GM23338 (cell line): Measurements from ENCODE around the gene DCLK1. TPM values are rescaled to one million over a fixed set of nuclear protein-coding genes. Genes with fewer than 3 reads are reported as not detected.
A peak's percentile ranks its signal among the peaks of the same experiment; 100 is the strongest.

Experiments used
- ATAC-seq: fragments of 200-7000 bp; cut with Tn5 transposase; 3 replicates; pipeline ENCODE4 v1.9.1; 2020
- DNase-seq: peaks from one replicate; pipeline ENCODE4 v3.0.0-alpha.2; 2015; ENCODE audit warnings: low spot score
- H2AFZ ChIP-seq: fragments of 200-600 bp; sonication (generic); 2 replicates; pipeline ENCODE4 v1.8.0; 2016; ENCODE audit warnings: antibody characterized with exemption, mild to moderate bottlenecking, moderate library complexity
- H3F3A ChIP-seq: fragments of 200-600 bp; sonication (generic); replicated peaks from 2 replicates; pipeline ENCODE4 v1.8.0; 2017; ENCODE audit warnings: antibody characterized with exemption, mixed run types, low read depth
- H3K27ac ChIP-seq: fragments of 200-600 bp; sonication (generic); 2 replicates; pipeline ENCODE4 v1.6.1; 2016; ENCODE audit warnings: low read depth
- H3K27me3 ChIP-seq: fragments of 200-600 bp; sonication (generic); 2 replicates; pipeline ENCODE4 v1.8.0; 2016; ENCODE audit warnings: mild to moderate bottlenecking, mixed run types, moderate library complexity; ENCODE audit not compliant: insufficient read depth
- H3K36me3 ChIP-seq: fragments of 200-600 bp; sonication (generic); 2 replicates; pipeline ENCODE4 v1.8.0; 2016; ENCODE audit warnings: mild to moderate bottlenecking; ENCODE audit not compliant: insufficient read depth
- H3K4me1 ChIP-seq: fragments of 200-600 bp; sonication (generic); 2 replicates; pipeline ENCODE4 v1.8.0; 2016; ENCODE audit warnings: mild to moderate bottlenecking, moderate library complexity; ENCODE audit not compliant: insufficient read depth
- H3K4me2 ChIP-seq: fragments of 200-600 bp; sonication (generic); 2 replicates; pipeline ENCODE4 v1.7.1; 2017; ENCODE audit warnings: mixed run types
- H3K4me3 ChIP-seq: fragments of 200-600 bp; sonication (generic); 2 replicates; pipeline ENCODE4 v1.6.1; 2016; ENCODE audit warnings: mixed run types
- H3K79me2 ChIP-seq: fragments of 200-600 bp; sonication (generic); replicated peaks from 2 replicates; pipeline ENCODE4 v1.8.0; 2017; ENCODE audit warnings: mild to moderate bottlenecking; ENCODE audit not compliant: insufficient read depth
- H3K9me2 ChIP-seq: fragments of 200-600 bp; sonication (generic); 2 replicates; pipeline ENCODE4 v1.8.0; 2017; ENCODE audit not compliant: insufficient read depth
- H4K20me1 ChIP-seq: fragments of 200-600 bp; sonication (generic); replicated peaks from 2 replicates; pipeline ENCODE4 v1.8.0; 2017; ENCODE audit warnings: mild to moderate bottlenecking; ENCODE audit not compliant: insufficient read depth
- H3K27ac Mint-ChIP-seq: 2 replicates; pipeline ENCODE4 v1.8.0; 2020; ENCODE audit warnings: inconsistent platforms, mild to moderate bottlenecking, moderate library complexity, mixed read lengths
- H3K27me3 Mint-ChIP-seq: 3 replicates; pipeline ENCODE4 v1.8.0; 2022; ENCODE audit warnings: low read depth, mild to moderate bottlenecking, moderate library complexity, mixed read lengths, inconsistent platforms; ENCODE audit not compliant: insufficient read depth, poor library complexity
- H3K36me3 Mint-ChIP-seq: 3 replicates; pipeline ENCODE4 v1.8.0; 2021; ENCODE audit warnings: low read depth, mild to moderate bottlenecking, inconsistent platforms, moderate library complexity, mixed read lengths
- H3K4me1 Mint-ChIP-seq: 3 replicates; pipeline ENCODE4 v1.8.0; 2020; ENCODE audit warnings: mild to moderate bottlenecking, inconsistent platforms, mixed read lengths
- H3K4me3 Mint-ChIP-seq: 3 replicates; pipeline ENCODE4 v1.8.0; 2021; ENCODE audit warnings: moderate library complexity, mild to moderate bottlenecking, inconsistent platforms, mixed read lengths
- H3K9me3 Mint-ChIP-seq: 3 replicates; pipeline ENCODE4 v1.8.0; 2020; ENCODE audit warnings: moderate library complexity, mild to moderate bottlenecking, inconsistent platforms, mixed read lengths
- CREB1 ChIP-seq: fragments of 250-450 bp; sonication (Bioruptor Pico); IDR thresholded peaks from 2 replicates; pipeline ENCODE4 v1.5.0; 2020; ENCODE audit warnings: low read depth, mild to moderate bottlenecking, moderate library complexity
- CTCF ChIP-seq, 2 experiments: fragments of 200-600 bp in 1 of 2; sonication (generic) in 1 of 2; conservative IDR thresholded peaks; 2 replicates each; pipeline versions ENCODE4 v1.5.1 to v1.6.1; 2016 to 2017; ENCODE audit warnings: antibody characterized with exemption in 2 of 2, low read depth in 2 of 2, mild to moderate bottlenecking in 2 of 2, moderate library complexity in 1 of 2
- REST ChIP-seq: IDR thresholded peaks from one replicate; pipeline ENCODE4 v1.6.1; 2018; ENCODE audit warnings: antibody characterized with exemption; ENCODE audit not compliant: unreplicated experiment
- STAT1 ChIP-seq: IDR thresholded peaks from one replicate; pipeline ENCODE4 v1.6.1; 2016; ENCODE audit warnings: antibody characterized with exemption; ENCODE audit not compliant: unreplicated experiment
- ZNF114 ChIP-seq: fragments of 250-450 bp; sonication (Bioruptor Pico); IDR thresholded peaks from 2 replicates; pipeline ENCODE4 v1.5.0; 2020; ENCODE audit warnings: mild to moderate bottlenecking, moderate library complexity
- ZNF462 ChIP-seq: fragments of 250-450 bp; sonication (Bioruptor Pico); IDR thresholded peaks from 2 replicates; pipeline ENCODE4 v1.5.0; 2020; ENCODE audit warnings: mild to moderate bottlenecking, moderate library complexity
- polyA plus RNA-seq: library from polyadenylated mRNA; unstranded; fragments of >200 nt; fragmentation: Nextera tagmentation; extraction: Ambion mirVana; gene quantifications from 2 replicates; pipeline ENCODE4 v1.2.1, GENCODE V29; 2016
- total RNA-seq: library from RNA; depleted of rRNA; stranded (reverse); fragments of >200 nt; shearing (Covaris generic); gene quantifications from 2 replicates; pipeline ENCODE4 v1.2.3, GENCODE V29; 2014

Gene DCLK1
- total and polyA plus RNA-seq, 2 experiments from 2014 or later: 13.1 to 57.7 TPM

GRCh38 chr13:35830850-35831450 lies 300.2 kb downstream of the DCLK1 start:
- TF ChIP-seq CREB1: no peak
- TF ChIP-seq REST: no peak
- no peak for TF ChIP-seq ZNF462 (CRISPR knock-in tag)
- TF ChIP-seq STAT1: no peak
- no peak for TF ChIP-seq CTCF (conservative IDR thresholded peaks at IDR 0.05; ENCODE audit: low read depth in 2 of 2)
- TF ChIP-seq ZNF114 (CRISPR knock-in tag): no peak
- H3K9me3 Mint-ChIP-seq: no peaks in the 10 kb centered on the region
- Histone ChIP-seq H3K4me3 (no peak overlapping the region), H3K27ac (no peak overlapping the region; the same call in 1 of the 2 replicates), H4K20me1 (no peaks in the 10 kb centered on the region), H3K4me1 (no peaks in the 10 kb centered on the region), H2AFZ (no peak overlapping the region), H3K4me2 (no peak overlapping the region), H3K36me3 (no peaks in the 10 kb centered on the region; the same call in 1 of the 2 replicates), H3K27me3 (no peaks in the 10 kb centered on the region), H3K9me2 (no peaks in the 10 kb centered on the region), H3K79me2 (no peaks in the 10 kb centered on the region), H3F3A (no peaks in the 10 kb centered on the region)
- H3K27ac Mint-ChIP-seq: no peak overlapping the region
- ATAC-seq (peak; percentile 66), DNase-seq (no peak)
- peaks cover 9% of the 10 kb centered on the region; the same call in 1 of the 3 replicates for H3K36me3 Mint-ChIP-seq
- H3K4me1 Mint-ChIP-seq: peaks cover 12% of the 10 kb centered on the region; the same call in 2 of the 3 replicates
- H3K27me3 Mint-ChIP-seq: peaks cover 3% of the 10 kb centered on the region
- no peak overlapping the region for H3K4me3 Mint-ChIP-seq
